Keratinocyte (primary cell): ENCODE measurements around the gene CACNA1H. TPM values are rescaled to one million over a fixed set of nuclear protein-coding genes. Genes with fewer than 3 reads are reported as not detected.

ENCODE experiments used
- DNase-seq: peaks from one replicate; pipeline ENCODE4 v3.0.0-alpha.2; 2011; ENCODE audit warnings: low read depth, missing footprints, low spot score
- FAIRE-seq: peaks from 2 replicates; lab custom pipeline; 2011; peaks lifted over from hg19 to GRCh38; lab: Jason Lieb, UNC
- H2AFZ ChIP-seq: 2 replicates; pipeline ENCODE4 v1.6.0; 2012; ENCODE audit warnings: low read length, control low read depth, inconsistent platforms; ENCODE audit not compliant: control insufficient read depth
- H3K27ac ChIP-seq: 2 replicates; pipeline ENCODE4 v1.5.1; 2011; ENCODE audit warnings: low read length; ENCODE audit not compliant: control insufficient read depth, insufficient read depth
- H3K27me3 ChIP-seq: 3 replicates; pipeline ENCODE4 v1.6.0; 2011; ENCODE audit warnings: low read length; ENCODE audit not compliant: control insufficient read depth, insufficient read depth; ENCODE audit errors: extremely low read depth
- H3K36me3 ChIP-seq, 2 experiments: 2 replicates in 1 of 2; 3 replicates in 1 of 2; pipeline ENCODE4 v1.5.1; 2011; ENCODE audit warnings: low read length in 2 of 2, mild to moderate bottlenecking in 1 of 2; ENCODE audit not compliant: control insufficient read depth in 2 of 2, insufficient read depth in 2 of 2; ENCODE audit errors: extremely low read depth in 1 of 2
- H3K4me1 ChIP-seq: 3 replicates; pipeline ENCODE4 v1.5.1; 2011; ENCODE audit warnings: low read length; ENCODE audit not compliant: control insufficient read depth, insufficient read depth; ENCODE audit errors: extremely low read depth
- H3K4me2 ChIP-seq: 3 replicates; pipeline ENCODE4 v1.6.0; 2011; ENCODE audit warnings: low read depth, low read length; ENCODE audit not compliant: control insufficient read depth, insufficient read depth; ENCODE audit errors: extremely low read depth
- H3K4me3 ChIP-seq, 3 experiments: fragments of 200-600 bp in 1 of 3; sonication (generic) in 1 of 3; 2 replicates in 2 of 3; 3 replicates in 1 of 3; pipeline ENCODE4 v1.5.1; 2011 to 2016; ENCODE audit warnings: low read length in 3 of 3, mild to moderate bottlenecking in 3 of 3, control low read depth in 2 of 3, inconsistent platforms in 1 of 3, low read depth in 1 of 3, mixed read lengths in 1 of 3, mixed run types in 1 of 3, moderate library complexity in 1 of 3; ENCODE audit not compliant: control insufficient read depth in 2 of 3, insufficient read depth in 2 of 3; ENCODE audit errors: extremely low read depth in 1 of 3
- H3K79me2 ChIP-seq: 2 replicates; pipeline ENCODE4 v1.6.0; 2012; ENCODE audit warnings: low read length; ENCODE audit not compliant: control insufficient read depth, insufficient read depth
- H3K9ac ChIP-seq: 3 replicates; pipeline ENCODE4 v1.6.0; 2011; ENCODE audit warnings: low read length; ENCODE audit not compliant: control insufficient read depth, insufficient read depth; ENCODE audit errors: extremely low read depth
- H3K9me1 ChIP-seq: 3 replicates; pipeline ENCODE4 v1.6.0; 2011; ENCODE audit warnings: low read length; ENCODE audit not compliant: control insufficient read depth, insufficient read depth; ENCODE audit errors: extremely low read depth
- H3K9me3 ChIP-seq: 2 replicates; pipeline ENCODE4 v1.5.1; 2012; ENCODE audit warnings: low read depth, low read length; ENCODE audit not compliant: control insufficient read depth
- H4K20me1 ChIP-seq: 3 replicates; pipeline ENCODE4 v1.6.0; 2011; ENCODE audit warnings: low read length; ENCODE audit not compliant: control insufficient read depth, insufficient read depth; ENCODE audit errors: extremely low read depth
- EZH2 ChIP-seq: IDR thresholded peaks from one replicate; pipeline ENCODE4 v1.6.1; 2012; ENCODE audit warnings: inconsistent platforms, mild to moderate bottlenecking, low read length, moderate library complexity
- dilution Hi-C: fragments of 300-500 bp; cut with MboI; formaldehyde crosslinking; loops from one replicate; pipeline ENCODE4 v1.7.0; 2020; ENCODE audit warnings: low sequenced_read_pairs; ENCODE audit not compliant: extremely low pct_ligation_motif_present
- polyA plus RNA-seq, 5 experiments: library from polyadenylated mRNA; depleted of rRNA in 3 of 5; stranded (reverse) in 3 of 5; stranded (forward) in 1 of 5; unstranded in 1 of 5; fragments of >200 nt; gene quantifications; 1 replicate in 1 of 5; 2 replicates in 3 of 5; 3 replicates in 1 of 5; pipeline versions ENCODE4 v1.2.1 to v1.2.3, GENCODE V29; 2011 to 2012; ENCODE audit warnings: missing spikeins in 2 of 5, low read depth in 1 of 5, low replicate concordance in 1 of 5
- TF ChIP-seq, protein P1 (sequence below), 3 experiments: IDR thresholded peaks in 1 of 3; conservative IDR thresholded peaks in 1 of 3; optimal IDR thresholded peaks in 1 of 3; 2 replicates in 2 of 3; 3 replicates in 1 of 3; pipeline versions ENCODE3 to v1.5.1; 2011; ENCODE audit warnings: low read length in 3 of 3, mild to moderate bottlenecking in 3 of 3, moderate library complexity in 2 of 3, control low read depth in 1 of 3, inconsistent platforms in 1 of 3; ENCODE audit not compliant: insufficient read depth in 2 of 3; ENCODE audit errors: extremely low read depth in 1 of 3

The CACNA1H gene
- polyA plus RNA-seq, 1 donor (not counting 4 experiments of a cell fraction or from before 2014, with no cell fraction given) = not detected

GRCh38 chr16:1119129-1119528 lies 33.8 kb upstream of the CACNA1H start:
- Histone ChIP-seq H3K27ac (no peak overlapping the region), H3K36me3 (no peaks in the 10 kb centered on the region), H3K4me3 (no peak overlapping the region), H4K20me1 (no peaks in the 10 kb centered on the region), H3K9me3 (no peaks in the 10 kb centered on the region), H3K79me2 (no peaks in the 10 kb centered on the region), H3K9ac (no peak overlapping the region), H2AFZ (no peak overlapping the region), H3K27me3 (peaks cover 15% of the 10 kb centered on the region), H3K4me2 (no peak overlapping the region), H3K9me1 (no peaks in the 10 kb centered on the region), H3K4me1 (no peaks in the 10 kb centered on the region)
- no peak for TF ChIP-seq EZH2
- TF ChIP-seq, protein P1, sequence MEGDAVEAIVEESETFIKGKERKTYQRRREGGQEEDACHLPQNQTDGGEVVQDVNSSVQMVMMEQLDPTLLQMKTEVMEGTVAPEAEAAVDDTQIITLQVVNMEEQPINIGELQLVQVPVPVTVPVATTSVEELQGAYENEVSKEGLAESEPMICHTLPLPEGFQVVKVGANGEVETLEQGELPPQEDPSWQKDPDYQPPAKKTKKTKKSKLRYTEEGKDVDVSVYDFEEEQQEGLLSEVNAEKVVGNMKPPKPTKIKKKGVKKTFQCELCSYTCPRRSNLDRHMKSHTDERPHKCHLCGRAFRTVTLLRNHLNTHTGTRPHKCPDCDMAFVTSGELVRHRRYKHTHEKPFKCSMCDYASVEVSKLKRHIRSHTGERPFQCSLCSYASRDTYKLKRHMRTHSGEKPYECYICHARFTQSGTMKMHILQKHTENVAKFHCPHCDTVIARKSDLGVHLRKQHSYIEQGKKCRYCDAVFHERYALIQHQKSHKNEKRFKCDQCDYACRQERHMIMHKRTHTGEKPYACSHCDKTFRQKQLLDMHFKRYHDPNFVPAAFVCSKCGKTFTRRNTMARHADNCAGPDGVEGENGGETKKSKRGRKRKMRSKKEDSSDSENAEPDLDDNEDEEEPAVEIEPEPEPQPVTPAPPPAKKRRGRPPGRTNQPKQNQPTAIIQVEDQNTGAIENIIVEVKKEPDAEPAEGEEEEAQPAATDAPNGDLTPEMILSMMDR (optimal IDR thresholded peaks at IDR 0.05 in 1 of 3, IDR thresholded peaks at IDR 0.05 in 1 of 3, conservative IDR thresholded peaks at IDR 0.05 in 1 of 3; ENCODE audit: extremely low read depth in 1 of 3, insufficient read depth in 2 of 3, low read length in 3 of 3) = no peak
- dilution Hi-C loops = no loop called here
- FAIRE-seq (no peak), DNase-seq (no peak)

- H3K4me3 ChIP-seq = no peak overlapping the region
- no peak overlapping the region for H3K27ac ChIP-seq
- no peak overlapping the region for H2AFZ ChIP-seq
- H3K9ac ChIP-seq = no peak overlapping the region
- no peak for TF ChIP-seq EZH2
- TF ChIP-seq, protein P1 (optimal IDR thresholded peaks at IDR 0.05 in 1 of 3, IDR thresholded peaks at IDR 0.05 in 1 of 3, conservative IDR thresholded peaks at IDR 0.05 in 1 of 3; ENCODE audit: extremely low read depth in 1 of 3, insufficient read depth in 2 of 3, low read length in 3 of 3) = no peak
- no peaks in the 10 kb centered on the region for H3K9me1 ChIP-seq
- no peaks in the 10 kb centered on the region for H4K20me1 ChIP-seq
- H3K4me1 ChIP-seq = no peaks in the 10 kb centered on the region
- no peak for FAIRE-seq
- no peak overlapping the region for H3K4me2 ChIP-seq
- peaks cover 15% of the 10 kb centered on the region for H3K27me3 ChIP-seq
- dilution Hi-C loops = no loop called here
- H3K36me3 ChIP-seq = no peaks in the 10 kb centered on the region
- H3K9me3 ChIP-seq = no peaks in the 10 kb centered on the region
- no peaks in the 10 kb centered on the region for H3K79me2 ChIP-seq
- DNase-seq = no peak
Measured at GRCh38 chr16:1119766-1120576, 32.9 kb upstream of the CACNA1H start.
